H9 (cell line): ENCODE measurements around the gene AK5. TPM values are rescaled to one million over a fixed set of nuclear protein-coding genes. Genes with fewer than 3 reads are reported as not detected.

Experiments used
- DNase-seq: peaks from one replicate; pipeline ENCODE4 v3.0.0-alpha.2; 2017
- H2AFZ ChIP-seq: one replicate; pipeline ENCODE4 v1.6.1; 2013; ENCODE audit warnings: mild to moderate bottlenecking, low read length, control low read depth, moderate library complexity
- H2AK5ac ChIP-seq: 2 replicates; pipeline ENCODE4 v1.6.1; 2013; ENCODE audit warnings: low read length, control low read depth, mixed read lengths; ENCODE audit not compliant: insufficient read length
- H2BK120ac ChIP-seq: one replicate; pipeline ENCODE4 v1.6.1; 2013; ENCODE audit warnings: low read depth, mild to moderate bottlenecking, low read length, control low read depth, inconsistent platforms; ENCODE audit not compliant: poor library complexity, severe bottlenecking
- H2BK12ac ChIP-seq: 2 replicates; pipeline ENCODE4 v1.6.1; 2013; ENCODE audit warnings: low read length, control low read depth, mixed read lengths, low read depth; ENCODE audit not compliant: insufficient read length
- H2BK15ac ChIP-seq: 2 replicates; pipeline ENCODE4 v1.6.1; 2013; ENCODE audit warnings: low read depth, low read length, control low read depth
- H2BK20ac ChIP-seq: one replicate; pipeline ENCODE4 v1.6.1; 2013; ENCODE audit warnings: low read depth, mild to moderate bottlenecking, low read length, control low read depth, inconsistent platforms; ENCODE audit not compliant: poor library complexity, severe bottlenecking
- H2BK5ac ChIP-seq: 2 replicates; pipeline ENCODE4 v1.6.1; 2013; ENCODE audit warnings: low read length, control low read depth, mixed read lengths; ENCODE audit not compliant: insufficient read length
- H3K14ac ChIP-seq: 2 replicates; pipeline ENCODE4 v1.6.1; 2013; ENCODE audit warnings: low read length, control low read depth; ENCODE audit not compliant: insufficient read depth
- H3K18ac ChIP-seq: 2 replicates; pipeline ENCODE4 v1.6.1; 2013; ENCODE audit warnings: low read depth, mild to moderate bottlenecking, mixed read lengths, low read length, control low read depth; ENCODE audit not compliant: insufficient read length
- H3K23ac ChIP-seq: 2 replicates; pipeline ENCODE4 v1.6.1; 2013; ENCODE audit warnings: low read length, control low read depth, mixed read lengths, low read depth; ENCODE audit not compliant: insufficient read length
- H3K23me2 ChIP-seq: 2 replicates; pipeline ENCODE4 v1.6.1; 2013; ENCODE audit warnings: low read depth, mild to moderate bottlenecking, mixed read lengths, low read length, control low read depth; ENCODE audit not compliant: insufficient read length, poor library complexity, severe bottlenecking
- H3K27ac ChIP-seq: 2 replicates; pipeline ENCODE4 v1.5.1; 2013; ENCODE audit warnings: low read length, control low read depth, mixed read lengths, low read depth; ENCODE audit not compliant: insufficient read length
- H3K27me3 ChIP-seq: 2 replicates; pipeline ENCODE4 v1.6.1; 2013; ENCODE audit warnings: low read length, control low read depth, inconsistent platforms; ENCODE audit not compliant: insufficient read depth
- H3K4ac ChIP-seq: 2 replicates; pipeline ENCODE4 v1.6.1; 2013; ENCODE audit warnings: low read depth, mild to moderate bottlenecking, control low read depth, inconsistent platforms, low read length, moderate library complexity
- H3K4me1 ChIP-seq: 2 replicates; pipeline ENCODE4 v1.6.1; 2013; ENCODE audit warnings: low read length, control low read depth, inconsistent platforms; ENCODE audit not compliant: insufficient read depth
- H3K4me2 ChIP-seq: 2 replicates; pipeline ENCODE4 v1.6.1; 2013; ENCODE audit warnings: low read length, control low read depth, mixed read lengths; ENCODE audit not compliant: insufficient read length, insufficient read depth
- H3K56ac ChIP-seq: 2 replicates; pipeline ENCODE4 v1.6.1; 2013; ENCODE audit warnings: low read depth, mild to moderate bottlenecking, mixed read lengths, low read length, control low read depth; ENCODE audit not compliant: insufficient read length
- H3K79me1 ChIP-seq: 2 replicates; pipeline ENCODE4 v1.6.1; 2013; ENCODE audit warnings: low read depth, mild to moderate bottlenecking, moderate library complexity, low read length, control low read depth, inconsistent platforms; ENCODE audit not compliant: insufficient read depth, poor library complexity, severe bottlenecking
- H3K79me2 ChIP-seq: 2 replicates; pipeline ENCODE4 v1.6.1; 2013; ENCODE audit warnings: low read length, control low read depth, inconsistent platforms; ENCODE audit not compliant: insufficient read depth
- H3K9ac ChIP-seq: 2 replicates; pipeline ENCODE4 v1.6.1; 2013; ENCODE audit warnings: low read length, control low read depth, mixed read lengths; ENCODE audit not compliant: insufficient read length; ENCODE audit errors: extremely low read depth
- H3K9me3 ChIP-seq: one replicate; pipeline ENCODE4 v1.6.1; 2013; ENCODE audit warnings: low read depth, low read length, inconsistent platforms; ENCODE audit not compliant: control insufficient read depth
- H3T11ph ChIP-seq: one replicate; pipeline ENCODE4 v1.6.1; 2013; ENCODE audit warnings: mild to moderate bottlenecking, low read length, control low read depth, inconsistent platforms
- H4K20me1 ChIP-seq: one replicate; pipeline ENCODE4 v1.6.1; 2013; ENCODE audit not compliant: control insufficient read depth, insufficient read length, insufficient read depth
- H4K5ac ChIP-seq: 2 replicates; pipeline ENCODE4 v1.6.1; 2013; ENCODE audit warnings: low read depth, mild to moderate bottlenecking, mixed read lengths, low read length, control low read depth; ENCODE audit not compliant: insufficient read length
- H4K8ac ChIP-seq: replicated peaks from 2 replicates; pipeline ENCODE4 v1.6.1; 2013; ENCODE audit warnings: low read length, control low read depth, mixed read lengths, low read depth; ENCODE audit not compliant: insufficient read length
- H4K91ac ChIP-seq: 2 replicates; pipeline ENCODE4 v1.6.1; 2013; ENCODE audit warnings: low read depth, mild to moderate bottlenecking, moderate library complexity, mixed read lengths, low read length, control low read depth; ENCODE audit not compliant: insufficient read length
- H3K27ac Mint-ChIP-seq, 3 experiments: 2 replicates in 2 of 3; 3 replicates in 1 of 3; pipeline ENCODE4 v1.8.0; 2020 to 2021; ENCODE audit warnings: mixed read lengths in 3 of 3, mild to moderate bottlenecking in 1 of 3, moderate library complexity in 1 of 3
- H3K27me3 Mint-ChIP-seq: 2 replicates; pipeline ENCODE4 v1.8.0; 2021; ENCODE audit warnings: low read depth, mild to moderate bottlenecking, moderate library complexity, mixed read lengths
- H3K36me3 Mint-ChIP-seq, 3 experiments: 2 replicates in 2 of 3; 3 replicates in 1 of 3; pipeline ENCODE4 v1.8.0; 2020 to 2021; ENCODE audit warnings: low read depth in 3 of 3, mixed read lengths in 3 of 3; ENCODE audit not compliant: insufficient read depth in 1 of 3
- H3K4me1 Mint-ChIP-seq, 2 experiments: 2 replicates each; pipeline ENCODE4 v1.8.0; 2020; ENCODE audit warnings: mixed read lengths in 2 of 2
- H3K4me3 Mint-ChIP-seq, 2 experiments: 2 replicates in 1 of 2; 3 replicates in 1 of 2; pipeline ENCODE4 v1.8.0; 2020 to 2021; ENCODE audit warnings: mild to moderate bottlenecking in 2 of 2, mixed read lengths in 2 of 2, moderate library complexity in 1 of 2
- H3K9me3 Mint-ChIP-seq, 2 experiments: 2 replicates in 1 of 2; 3 replicates in 1 of 2; pipeline ENCODE4 v1.8.0; 2020; ENCODE audit warnings: mild to moderate bottlenecking in 2 of 2, mixed read lengths in 2 of 2, moderate library complexity in 1 of 2
- CTCF ChIP-seq: fragments of 200-600 bp; sonication (generic); conservative IDR thresholded peaks from 3 replicates; pipeline ENCODE4 v1.8.0; 2021; ENCODE audit warnings: antibody characterized with exemption, mild to moderate bottlenecking
- WGBS: extraction: QIAGEN DNeasy Blood & Tissue Kit; methylation state at CpG from one replicate; pipeline ENCODE4 v1.1.7; 2013; ENCODE audit warnings: missing lambda C conversion rate, low lambda C conversion rate, mixed read lengths; ENCODE audit not compliant: insufficient read length; ENCODE audit errors: extremely low coverage; 5-methylcytosine and 5-hydroxymethylcytosine counted together
- total RNA-seq: library from RNA; stranded (reverse); gene quantifications from 2 replicates; pipeline ENCODE4 v1.2.1, GENCODE V29; 2021

Gene AK5
- total RNA-seq, 1 experiment from 2014 or later = 2.5 TPM

DNA sequence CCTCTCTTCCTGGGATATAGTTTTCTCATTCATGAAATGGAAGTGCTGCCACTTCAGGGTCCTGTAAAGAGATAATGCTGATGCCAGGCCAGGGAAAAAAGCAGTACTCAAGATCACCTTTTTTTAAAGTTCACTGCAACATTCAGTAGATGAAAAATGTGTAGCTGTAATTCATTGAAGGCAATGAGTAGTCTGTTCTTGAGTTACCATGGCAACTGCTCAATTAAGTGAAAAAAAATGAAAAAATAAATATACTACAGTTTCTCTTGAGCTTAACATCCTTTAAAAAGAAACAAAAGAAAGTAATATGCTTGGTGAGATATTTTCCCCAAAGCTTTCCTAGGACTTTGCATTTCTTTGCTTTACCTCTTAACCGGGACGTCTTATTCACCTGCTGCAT is 183.3 kb downstream of the AK5 start:
- no peak overlapping the region for H2BK5ac ChIP-seq
- H3K4me3 Mint-ChIP-seq = no peak overlapping the region
- H2AFZ ChIP-seq = no peak overlapping the region
- H2BK12ac ChIP-seq = no peak overlapping the region
- H3K79me1 ChIP-seq = no peaks in the 10 kb centered on the region
- no peak overlapping the region for H3K9ac ChIP-seq
- no peaks in the 10 kb centered on the region for H3K36me3 Mint-ChIP-seq
- no peak for DNase-seq
- H4K5ac ChIP-seq = no peak overlapping the region
- H3K18ac ChIP-seq = no peak overlapping the region
- H3K4me2 ChIP-seq = no peak overlapping the region
- no peaks in the 10 kb centered on the region for H3K27me3 Mint-ChIP-seq
- H3K56ac ChIP-seq = no peak overlapping the region
- no peaks in the 10 kb centered on the region for H3K4me1 ChIP-seq
- H3K9me3 ChIP-seq = no peaks in the 10 kb centered on the region
- no peak overlapping the region for H3K27ac ChIP-seq
- no peak overlapping the region for H2BK15ac ChIP-seq
- H3K4me1 Mint-ChIP-seq = no peaks in the 10 kb centered on the region; a peak in 3 of 4 replicates
- H2BK20ac ChIP-seq = no peak overlapping the region
- no peak overlapping the region for H2AK5ac ChIP-seq
- H3K4ac ChIP-seq = no peak overlapping the region
- H3K23me2 ChIP-seq = no peaks in the 10 kb centered on the region
- H4K8ac ChIP-seq = no peak overlapping the region
- H3K27ac Mint-ChIP-seq = no peak overlapping the region
- H3K23ac ChIP-seq = no peak overlapping the region
- TF ChIP-seq CTCF = no peak
- no CpG with 5 or more reads among the region's 2 CpGs for WGBS
- H4K91ac ChIP-seq = no peak overlapping the region
- H3K27me3 ChIP-seq = no peaks in the 10 kb centered on the region
- H3K14ac ChIP-seq = no peak overlapping the region
- no peaks in the 10 kb centered on the region for H3K9me3 Mint-ChIP-seq
- H2BK120ac ChIP-seq = no peak overlapping the region
- H4K20me1 ChIP-seq = no peaks in the 10 kb centered on the region
- H3K79me2 ChIP-seq = no peaks in the 10 kb centered on the region
- no peak overlapping the region for H3T11ph ChIP-seq
